K562 (cell line): ENCODE results near the gene USP5. TPM values are rescaled to one million over a fixed set of nuclear protein-coding genes. Genes with fewer than 3 reads are reported as not detected.

Experiments
- ATAC-seq: fragments of 200-7000 bp; cut with Tn5 transposase; 3 replicates; pipeline ENCODE4 v1.9.1; 2020; ENCODE audit warnings: moderate library complexity
- BruUV-seq: library from RNA; stranded (reverse); fragments of 400-500 nt; replicated peaks from 2 replicates; lab custom pipeline; 2021; lab: Mats Ljungman, UMichigan
- CTCF ChIA-PET: fragments of 300-600 bp; formaldehyde crosslinking; extraction: SDS; loops from one replicate; lab custom pipeline; 2021; ENCODE audit warnings: low intra/inter-chr PET ratio; lab: Yijun Ruan, JAX
- POLR2A ChIA-PET: fragments of 300-600, 350-650 bp; sonication (Branson Sonifier 250); formaldehyde crosslinking; extraction: SDS; loops from one replicate; lab custom pipeline; 2021; ENCODE audit warnings: antibody characterized with exemption, inconsistent platforms; lab: Yijun Ruan, JAX
- DNase-seq, 4 experiments: peaks; one replicate each; pipeline versions ENCODE4 v3.0.0 to v3.0.0-alpha.2; 2011 to 2018; ENCODE audit warnings: low spot score in 3 of 4, mixed read lengths in 3 of 4; ENCODE audit errors: extremely low read depth in 1 of 4
- FAIRE-seq: peaks from 2 replicates; lab custom pipeline; 2011; peaks lifted over from hg19 to GRCh38; lab: Jason Lieb, UNC
- H2AFZ ChIP-seq: 2 replicates; pipeline ENCODE4 v1.6.0; 2011; ENCODE audit warnings: low read depth, low read length, control low read depth, inconsistent platforms
- H3K27ac ChIP-seq: fragments of 200-600 bp; 3 replicates; pipeline ENCODE4 v1.8.0; 2011; ENCODE audit warnings: low read depth, mild to moderate bottlenecking, control low read depth, inconsistent platforms, low read length, moderate library complexity, mixed read lengths; ENCODE audit errors: extremely low read depth
- H3K27me3 ChIP-seq, 2 experiments: fragments of 300-600 bp in 1 of 2; 2 replicates in 1 of 2; 3 replicates in 1 of 2; pipeline versions ENCODE4 v1.6.0 to v1.8.0; 2011; ENCODE audit warnings: inconsistent platforms in 2 of 2, low read length in 2 of 2, mild to moderate bottlenecking in 1 of 2, mixed read lengths in 1 of 2, moderate library complexity in 1 of 2; ENCODE audit not compliant: control insufficient read depth in 2 of 2, insufficient read depth in 2 of 2
- H3K36me3 ChIP-seq: fragments of 300-600 bp; 3 replicates; pipeline ENCODE4 v1.8.0; 2011; ENCODE audit warnings: mild to moderate bottlenecking, low read length, inconsistent platforms; ENCODE audit not compliant: control insufficient read depth, insufficient read depth
- H3K4me1 ChIP-seq, 2 experiments: fragments of 200-600 bp in 1 of 2; replicated peaks in 1 of 2; 2 replicates in 1 of 2; 3 replicates in 1 of 2; pipeline versions ENCODE4 v1.5.1 to v1.8.0; 2011; ENCODE audit warnings: inconsistent platforms in 2 of 2, low read length in 2 of 2, mild to moderate bottlenecking in 1 of 2, mixed read lengths in 1 of 2, moderate library complexity in 1 of 2; ENCODE audit not compliant: control insufficient read depth in 2 of 2, insufficient read depth in 2 of 2
- H3K4me2 ChIP-seq: 2 replicates; pipeline ENCODE4 v1.6.1; 2011; ENCODE audit warnings: low read length, control low read depth, inconsistent platforms, mixed read lengths; ENCODE audit not compliant: insufficient read depth
- H3K4me3 ChIP-seq: fragments of 200-600 bp; sonication (generic), shearing (Covaris generic); 2 replicates; pipeline ENCODE4 v1.5.1; 2016; ENCODE audit warnings: control low read depth, inconsistent platforms
- H3K79me2 ChIP-seq: fragments of 200-600 bp; 3 replicates; pipeline ENCODE4 v1.8.0; 2011; ENCODE audit warnings: low read length, inconsistent platforms; ENCODE audit not compliant: control insufficient read depth, insufficient read depth
- H3K9ac ChIP-seq, 2 experiments: 2 replicates each; pipeline versions ENCODE4 v1.6.0 to v1.6.1; 2011; ENCODE audit warnings: low read depth in 2 of 2, low read length in 2 of 2, control low read depth in 1 of 2, inconsistent platforms in 1 of 2, mild to moderate bottlenecking in 1 of 2, mixed read lengths in 1 of 2; ENCODE audit not compliant: insufficient read depth in 1 of 2
- H3K9me1 ChIP-seq: one replicate; pipeline ENCODE4 v1.6.0; 2011; ENCODE audit warnings: inconsistent platforms, mild to moderate bottlenecking, low read length, moderate library complexity; ENCODE audit not compliant: control insufficient read depth, insufficient read depth
- H3K9me3 ChIP-seq: replicated peaks from 2 replicates; pipeline ENCODE4 v1.5.1; 2011; ENCODE audit warnings: low read depth, low read length, inconsistent platforms; ENCODE audit not compliant: control insufficient read depth, insufficient read depth
- H4K20me1 ChIP-seq: replicated peaks from 2 replicates; pipeline ENCODE4 v1.6.1; 2011; ENCODE audit warnings: low read length, inconsistent platforms, mixed read lengths; ENCODE audit not compliant: control insufficient read depth, insufficient read depth
- HOXB6 ChIP-seq: fragments of 250-450 bp; sonication (Bioruptor Pico); IDR thresholded peaks from 2 replicates; pipeline ENCODE4 v1.5.1; 2022; ENCODE audit warnings: mild to moderate bottlenecking, borderline replicate concordance
- NR3C1 ChIP-seq: sonication (generic); formaldehyde crosslinking; IDR thresholded peaks from 2 replicates; pipeline ENCODE4 v1.8.1; 2022; ENCODE audit warnings: missing genetic modification reagents
- PML ChIP-seq: IDR thresholded peaks from 2 replicates; pipeline ENCODE4 v1.6.1; 2012; ENCODE audit warnings: low read length, inconsistent platforms
- TGIF2 ChIP-seq: sonication (generic); formaldehyde crosslinking; IDR thresholded peaks from 2 replicates; pipeline ENCODE4 v1.8.1; 2022; ENCODE audit warnings: mild to moderate bottlenecking, missing genetic modification reagents, moderate library complexity
- ZNF274 ChIP-seq: IDR thresholded peaks from 2 replicates; pipeline ENCODE4 v1.6.1; 2011; ENCODE audit warnings: low read depth, mild to moderate bottlenecking, low read length, moderate library complexity, borderline replicate concordance
- ZNF324 ChIP-seq: fragments of 250-450 bp; sonication (Bioruptor Pico); IDR thresholded peaks from 2 replicates; pipeline ENCODE4 v1.4.0; 2020; ENCODE audit warnings: mild to moderate bottlenecking
- WGBS: fragments of 100-300 bp; shearing (Covaris generic); methylation state at CpG from one replicate; pipeline ENCODE4 v1.1.6; 2016; ENCODE audit warnings: low coverage, mixed read lengths; ENCODE audit not compliant: insufficient coverage; ENCODE audit errors: missing lambda C conversion rate; 5-methylcytosine and 5-hydroxymethylcytosine counted together
- in situ Hi-C: fragments of 300-500 bp; cut with MboI; formaldehyde crosslinking; loops from 4 replicates; pipeline ENCODE4 v1.15.0; 2018; ENCODE audit warnings: inconsistent platforms, mixed read lengths
- intact Hi-C: fragments of 100-400 bp; cut with micrococcal nuclease; formaldehyde crosslinking; loops from 2 replicates; pipeline ENCODE4 v1.14.2; 2022
- polyA plus RNA-seq, 8 experiments: library from polyadenylated mRNA; depleted of rRNA in 4 of 8; stranded (reverse) in 5 of 8; unstranded in 3 of 8; fragments of >200 nt; fragmentation: Nextera tagmentation in 2 of 8; fragmentation: Illumina TruSeq in 1 of 8; extraction: Ambion mirVana in 2 of 8; extraction: Trizol in 1 of 8; gene quantifications; 2 replicates each; pipeline versions ENCODE4 v1.2.1 to v1.2.3, GENCODE V29; 2011 to 2014; ENCODE audit warnings: inconsistent platforms in 1 of 8, missing spikeins in 1 of 8
- total RNA-seq, 7 experiments: library from RNA; depleted of rRNA in 6 of 7; stranded (reverse); fragments of >200 nt in 6 of 7; fragmentation: Illumina TruSeq in 2 of 7; extraction: Trizol in 2 of 7; gene quantifications; 2 replicates each; pipeline versions ENCODE4 v1.2.1 to v1.2.3, GENCODE V29; 2011 to 2021; ENCODE audit warnings: low replicate concordance in 1 of 7
- TF ChIP-seq, protein P1 (sequence below): fragments of 250-450 bp; sonication (Bioruptor Pico); IDR thresholded peaks from 2 replicates; pipeline ENCODE4 v1.5.0; 2022; ENCODE audit warnings: mild to moderate bottlenecking

Gene USP5
- total and polyA plus RNA-seq, 9 of the 15 experiments (the other 6 are each of a cell fraction or from before 2014, with no cell fraction given): 1.4 to 107 (median 48.6) TPM

DNA sequence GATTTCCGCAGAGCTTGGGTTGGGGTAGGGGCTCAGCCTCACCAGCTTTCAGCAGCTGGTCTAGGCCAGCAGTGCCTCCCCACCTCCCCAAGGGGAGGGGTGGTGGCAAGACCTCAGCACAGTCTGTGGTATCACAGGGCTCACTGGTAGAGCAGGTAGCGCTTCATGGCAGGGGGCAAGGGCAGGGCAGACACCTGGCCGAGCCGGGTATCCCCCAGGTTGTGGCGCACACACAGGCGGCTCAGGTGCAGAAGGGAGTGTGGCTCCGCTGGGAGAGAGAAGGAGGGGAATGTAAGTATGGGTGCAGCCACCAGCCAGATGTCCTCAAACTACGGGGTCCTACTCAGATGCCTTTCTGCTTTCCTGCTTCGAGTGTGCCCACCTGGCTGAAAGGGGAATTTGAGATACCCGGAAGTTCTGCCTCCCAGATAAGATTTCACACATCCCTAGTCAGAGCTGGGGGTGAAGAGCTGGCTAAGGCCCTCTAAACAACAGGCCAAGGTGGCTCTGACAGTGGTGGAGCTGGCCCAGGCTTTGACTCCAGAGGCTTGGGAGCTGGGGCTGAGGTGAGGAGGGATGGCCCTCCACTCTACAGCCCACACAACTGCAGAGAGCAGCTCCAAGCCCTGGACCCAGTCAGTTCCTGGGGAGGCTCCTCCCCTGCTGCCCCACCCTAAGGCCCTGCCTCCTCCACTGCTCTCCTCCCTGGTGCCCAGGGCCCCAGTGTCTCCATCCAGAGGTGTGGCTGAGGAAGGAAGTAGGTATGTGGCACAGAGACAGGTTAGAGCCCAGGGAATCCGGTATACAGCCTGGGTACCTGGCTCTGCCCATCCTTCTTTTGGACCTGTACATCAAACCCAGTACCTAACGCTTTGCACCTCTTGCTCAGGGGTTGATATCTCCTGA is 19.4 kb downstream of the USP5 start:
- Histone ChIP-seq H4K20me1 (peaks cover 47% of the 10 kb centered on the region), H3K9me3 (no peaks in the 10 kb centered on the region), H3K27me3 (no peaks in the 10 kb centered on the region), H3K4me1 (peaks cover 37 to 62% of the 10 kb centered on the region in 2 experiments; a peak in 4 of 5 replicates), H3K36me3 (peaks cover 42% of the 10 kb centered on the region), H3K9me1 (no peaks in the 10 kb centered on the region), H3K27ac (peak overlapping the region; percentile 31; the same call in 1 of the 3 replicates), H3K79me2 (peaks cover 64% of the 10 kb centered on the region), H2AFZ (no peak overlapping the region), H3K9ac (peak overlapping the region in 1 of 2 experiments; percentile 53; a peak in 2 of 4 replicates), H3K4me2 (peak overlapping the region; percentile 88), H3K4me3 (peak overlapping the region; percentile 73)
- ChIA-PET POLR2A (interaction anchor here (0.5 to 11.3 kb wide), 16 partner anchors 8 to 368 kb away, joined by 3 to 174 read pairs (median 4); partner anchors contain the start of genes C12orf57, CDCA3, RNU7-1 and USP5), CTCF (interaction anchor here (0.6 to 0.7 kb wide), 2 partner anchors 112 to 171 kb away, joined by 3 to 4 read pairs; no protein-coding TSS in a partner anchor)
- in situ Hi-C loops (no loop called here), intact Hi-C loops (no loop called here)
- ATAC-seq (peak; percentile 50), FAIRE-seq (no peak), DNase-seq (peak in 3 of 4 experiments; percentile 21 to 71 (median 46))
- no TSS peak for BruUV-seq
- 66% methylated on average over 9 of the region's 12 CpGs for WGBS
- TF ChIP-seq, protein P1, sequence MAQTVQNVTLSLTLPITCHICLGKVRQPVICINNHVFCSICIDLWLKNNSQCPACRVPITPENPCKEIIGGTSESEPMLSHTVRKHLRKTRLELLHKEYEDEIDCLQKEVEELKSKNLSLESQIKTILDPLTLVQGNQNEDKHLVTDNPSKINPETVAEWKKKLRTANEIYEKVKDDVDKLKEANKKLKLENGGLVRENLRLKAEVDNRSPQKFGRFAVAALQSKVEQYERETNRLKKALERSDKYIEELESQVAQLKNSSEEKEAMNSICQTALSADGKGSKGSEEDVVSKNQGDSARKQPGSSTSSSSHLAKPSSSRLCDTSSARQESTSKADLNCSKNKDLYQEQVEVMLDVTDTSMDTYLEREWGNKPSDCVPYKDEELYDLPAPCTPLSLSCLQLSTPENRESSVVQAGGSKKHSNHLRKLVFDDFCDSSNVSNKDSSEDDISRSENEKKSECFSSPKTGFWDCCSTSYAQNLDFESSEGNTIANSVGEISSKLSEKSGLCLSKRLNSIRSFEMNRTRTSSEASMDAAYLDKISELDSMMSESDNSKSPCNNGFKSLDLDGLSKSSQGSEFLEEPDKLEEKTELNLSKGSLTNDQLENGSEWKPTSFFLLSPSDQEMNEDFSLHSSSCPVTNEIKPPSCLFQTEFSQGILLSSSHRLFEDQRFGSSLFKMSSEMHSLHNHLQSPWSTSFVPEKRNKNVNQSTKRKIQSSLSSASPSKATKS (CRISPR knock-in tag): no peak
- TF ChIP-seq ZNF274: no peak
- no peak for TF ChIP-seq ZNF324
- no peak for TF ChIP-seq HOXB6 (CRISPR knock-in tag)
- TF ChIP-seq TGIF2: no peak
- TF ChIP-seq PML: 0 out of 2 replicates have a peak, but pooled peaks have one; percentile 18
- no peak for TF ChIP-seq NR3C1 (CRISPR knock-in tag)
